C4-2B (cell line): ENCODE measurements around the gene SMPDL3A.

Source experiments
- ZFX ChIP-seq: fragments of 450-650 bp; IDR thresholded peaks from 2 replicates; pipeline ENCODE4 v1.6.1; 2017
- TF ChIP-seq, protein P1 (sequence below): fragments of 450-650 bp; conservative IDR thresholded peaks from 2 replicates; pipeline ENCODE4 v1.5.1; 2017; ENCODE audit warnings: mild to moderate bottlenecking

DNA sequence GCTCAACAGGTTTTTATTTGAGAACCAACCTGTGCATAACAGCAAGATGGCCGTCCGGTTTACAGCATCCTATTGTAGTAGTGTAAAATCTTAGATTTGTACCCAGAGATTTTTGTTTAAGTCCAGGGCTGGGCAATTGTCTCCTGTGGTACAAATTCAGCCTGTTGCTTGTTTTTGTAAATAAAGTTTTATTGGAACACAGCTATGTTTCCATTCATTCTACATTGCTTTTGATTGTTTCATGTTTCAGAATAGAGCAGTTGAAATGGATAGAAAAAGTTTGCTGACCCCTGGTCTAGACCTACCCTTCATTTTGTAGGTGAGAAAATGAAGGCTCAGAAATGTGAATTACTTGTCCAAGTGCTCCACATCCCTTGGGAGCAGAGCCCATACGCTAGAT, 8.5 kb downstream of the SMPDL3A start:
- TF ChIP-seq ZFX = no peak
- TF ChIP-seq, protein P1, sequence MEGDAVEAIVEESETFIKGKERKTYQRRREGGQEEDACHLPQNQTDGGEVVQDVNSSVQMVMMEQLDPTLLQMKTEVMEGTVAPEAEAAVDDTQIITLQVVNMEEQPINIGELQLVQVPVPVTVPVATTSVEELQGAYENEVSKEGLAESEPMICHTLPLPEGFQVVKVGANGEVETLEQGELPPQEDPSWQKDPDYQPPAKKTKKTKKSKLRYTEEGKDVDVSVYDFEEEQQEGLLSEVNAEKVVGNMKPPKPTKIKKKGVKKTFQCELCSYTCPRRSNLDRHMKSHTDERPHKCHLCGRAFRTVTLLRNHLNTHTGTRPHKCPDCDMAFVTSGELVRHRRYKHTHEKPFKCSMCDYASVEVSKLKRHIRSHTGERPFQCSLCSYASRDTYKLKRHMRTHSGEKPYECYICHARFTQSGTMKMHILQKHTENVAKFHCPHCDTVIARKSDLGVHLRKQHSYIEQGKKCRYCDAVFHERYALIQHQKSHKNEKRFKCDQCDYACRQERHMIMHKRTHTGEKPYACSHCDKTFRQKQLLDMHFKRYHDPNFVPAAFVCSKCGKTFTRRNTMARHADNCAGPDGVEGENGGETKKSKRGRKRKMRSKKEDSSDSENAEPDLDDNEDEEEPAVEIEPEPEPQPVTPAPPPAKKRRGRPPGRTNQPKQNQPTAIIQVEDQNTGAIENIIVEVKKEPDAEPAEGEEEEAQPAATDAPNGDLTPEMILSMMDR = no peak
